Tibial artery (tissue), 4 donors: ENCODE measurements around the gene MAFF.
A peak's percentile ranks its signal among the peaks of the same experiment; 100 is the strongest.

Experiments
- DNase-seq, 2 donors: peaks; one replicate each; pipeline ENCODE4 v3.0.0-alpha.2; 2019
- H3K27ac ChIP-seq, 2 donors: fragments of 200-600 bp; sonication (generic) in 1 of 2; 1 replicate in 1 of 2; 2 replicates in 1 of 2; pipeline ENCODE4 v1.5.1; 2018 to 2019; ENCODE audit warnings: mild to moderate bottlenecking in 1 of 2
- H3K27me3 ChIP-seq, 2 donors: fragments of 200-600 bp; sonication (generic) in 1 of 2; one replicate each; pipeline versions ENCODE4 v1.5.1 to v1.6.0; 2016 to 2019
- H3K36me3 ChIP-seq, 3 donors: fragments of 200-600 bp; sonication (generic) in 2 of 3; one replicate each; pipeline ENCODE4 v1.5.1; 2016 to 2019; ENCODE audit warnings: mild to moderate bottlenecking in 2 of 3
- H3K4me1 ChIP-seq, 4 donors: fragments of 200-600 bp; sonication (generic) in 2 of 4; 1 replicate in 3 of 4; 2 replicates in 1 of 4; pipeline ENCODE4 v1.5.1; 2016 to 2019
- H3K4me3 ChIP-seq, 2 donors: fragments of 200-600 bp; sonication (generic) in 1 of 2; 1 replicate in 1 of 2; 2 replicates in 1 of 2; pipeline ENCODE4 v1.5.1; 2018 to 2019; ENCODE audit warnings: mild to moderate bottlenecking in 2 of 2
- H3K9me3 ChIP-seq, 3 donors: fragments of 200-600 bp; sonication (generic) in 1 of 3; one replicate each; pipeline ENCODE4 v1.5.1; 2016 to 2019
- intact Hi-C: fragments of 100-400 bp; cut with DNase I; formaldehyde crosslinking; loops from one replicate; pipeline ENCODE4 v1.15.0; 2023; ENCODE audit warnings: low total_unique reads
- TF ChIP-seq, protein P1 (sequence below), 2 experiments: fragments of 200-600 bp in 1 of 2; fragments of 450-650 bp in 1 of 2; IDR thresholded peaks; one replicate each; pipeline ENCODE4 v1.5.1; 2017 to 2019; ENCODE audit warnings: antibody characterized with exemption in 2 of 2, mild to moderate bottlenecking in 1 of 2, moderate library complexity in 1 of 2

The MAFF gene

DNA sequence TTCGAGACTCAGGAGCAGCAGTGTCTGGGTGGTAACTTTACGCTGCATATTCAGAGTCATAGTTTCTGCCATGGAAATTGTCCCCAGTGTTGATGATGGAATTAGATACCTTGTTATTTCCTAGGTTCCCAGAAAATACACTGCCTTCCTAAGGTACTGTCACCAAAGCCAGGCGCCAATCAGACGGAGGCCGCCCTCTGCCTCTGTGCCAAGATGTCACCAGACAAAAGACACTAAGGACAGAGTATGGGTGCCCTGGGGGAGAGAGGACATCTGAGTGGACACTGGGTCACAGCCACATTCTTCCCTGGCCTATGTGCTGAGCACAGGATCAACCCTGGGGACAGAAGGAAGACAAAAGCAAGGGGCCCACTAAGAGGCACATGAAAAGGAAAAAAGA is 31.3 kb upstream of the MAFF start:
- TF ChIP-seq, protein P1, sequence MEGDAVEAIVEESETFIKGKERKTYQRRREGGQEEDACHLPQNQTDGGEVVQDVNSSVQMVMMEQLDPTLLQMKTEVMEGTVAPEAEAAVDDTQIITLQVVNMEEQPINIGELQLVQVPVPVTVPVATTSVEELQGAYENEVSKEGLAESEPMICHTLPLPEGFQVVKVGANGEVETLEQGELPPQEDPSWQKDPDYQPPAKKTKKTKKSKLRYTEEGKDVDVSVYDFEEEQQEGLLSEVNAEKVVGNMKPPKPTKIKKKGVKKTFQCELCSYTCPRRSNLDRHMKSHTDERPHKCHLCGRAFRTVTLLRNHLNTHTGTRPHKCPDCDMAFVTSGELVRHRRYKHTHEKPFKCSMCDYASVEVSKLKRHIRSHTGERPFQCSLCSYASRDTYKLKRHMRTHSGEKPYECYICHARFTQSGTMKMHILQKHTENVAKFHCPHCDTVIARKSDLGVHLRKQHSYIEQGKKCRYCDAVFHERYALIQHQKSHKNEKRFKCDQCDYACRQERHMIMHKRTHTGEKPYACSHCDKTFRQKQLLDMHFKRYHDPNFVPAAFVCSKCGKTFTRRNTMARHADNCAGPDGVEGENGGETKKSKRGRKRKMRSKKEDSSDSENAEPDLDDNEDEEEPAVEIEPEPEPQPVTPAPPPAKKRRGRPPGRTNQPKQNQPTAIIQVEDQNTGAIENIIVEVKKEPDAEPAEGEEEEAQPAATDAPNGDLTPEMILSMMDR (IDR thresholded peaks at IDR 0.05), result no peak
- Histone ChIP-seq H3K4me3 (no peak overlapping the region), H3K4me1 (peaks cover 0 to 22% (median 2%) of the 10 kb centered on the region in 4 donors), H3K36me3 (peaks cover 0 to 12% (median 7%) of the 10 kb centered on the region in 3 donors), H3K27me3 (no peaks in the 10 kb centered on the region), H3K9me3 (no peaks in the 10 kb centered on the region), H3K27ac (no peak overlapping the region)
- DNase-seq, result peak in 1 of 2 donors; percentile 25
- intact Hi-C loops, result no loop called here

DNA sequence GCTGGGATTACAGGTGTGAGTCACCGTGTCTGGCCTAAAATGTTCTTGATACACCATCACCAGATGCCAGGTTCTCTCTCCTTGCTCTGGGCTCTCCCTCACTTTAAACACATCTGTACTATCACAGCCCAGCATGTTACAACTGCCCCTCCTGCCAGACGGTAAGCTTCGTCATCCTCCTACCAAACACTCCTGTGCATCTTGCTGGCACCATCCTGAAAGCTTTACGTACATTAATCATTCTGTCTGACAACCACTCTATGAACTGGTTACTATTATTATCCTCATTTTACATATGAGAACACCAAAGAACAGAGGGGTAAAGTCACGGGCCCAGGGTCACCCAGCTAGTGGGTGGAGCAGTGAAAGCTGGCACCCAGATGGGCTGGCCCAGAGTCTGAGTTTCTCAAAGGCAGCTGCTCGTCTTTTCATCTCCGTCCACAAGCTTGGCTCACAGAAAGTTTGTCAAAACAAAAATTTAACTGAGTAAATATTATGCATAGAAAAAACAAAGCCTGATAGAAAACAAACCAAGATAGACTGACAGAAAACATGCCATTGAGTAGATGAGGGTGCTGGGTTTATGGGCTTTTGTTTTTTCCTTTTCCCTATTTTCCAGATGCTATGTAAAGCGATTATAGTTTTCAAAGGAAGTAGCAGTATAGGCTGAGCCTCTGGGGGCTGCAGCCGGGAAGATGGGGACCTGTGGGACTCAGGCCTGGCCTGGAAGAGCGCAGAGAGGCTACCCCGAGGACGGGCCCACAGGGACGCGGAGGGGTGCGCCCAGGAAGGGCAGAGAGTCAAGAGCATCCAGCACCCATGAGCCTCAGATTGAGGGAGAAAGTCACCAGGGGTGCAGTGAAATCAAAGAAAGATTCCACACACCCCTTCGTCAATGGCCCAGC is 29.6 kb upstream of the MAFF start:
- no peak overlapping the region for H3K4me3 ChIP-seq
- no peaks in the 10 kb centered on the region for H3K9me3 ChIP-seq
- TF ChIP-seq, protein P1 (IDR thresholded peaks at IDR 0.05), result no peak
- intact Hi-C loops, result no loop called here
- H3K36me3 ChIP-seq, result no peaks in the 10 kb centered on the region
- H3K27ac ChIP-seq, result no peak overlapping the region
- H3K27me3 ChIP-seq, result no peaks in the 10 kb centered on the region
- DNase-seq, result peak in 1 of 2 donors; percentile 32
- peaks cover 0 to 37% (median 3%) of the 10 kb centered on the region in 4 donors for H3K4me1 ChIP-seq

DNA sequence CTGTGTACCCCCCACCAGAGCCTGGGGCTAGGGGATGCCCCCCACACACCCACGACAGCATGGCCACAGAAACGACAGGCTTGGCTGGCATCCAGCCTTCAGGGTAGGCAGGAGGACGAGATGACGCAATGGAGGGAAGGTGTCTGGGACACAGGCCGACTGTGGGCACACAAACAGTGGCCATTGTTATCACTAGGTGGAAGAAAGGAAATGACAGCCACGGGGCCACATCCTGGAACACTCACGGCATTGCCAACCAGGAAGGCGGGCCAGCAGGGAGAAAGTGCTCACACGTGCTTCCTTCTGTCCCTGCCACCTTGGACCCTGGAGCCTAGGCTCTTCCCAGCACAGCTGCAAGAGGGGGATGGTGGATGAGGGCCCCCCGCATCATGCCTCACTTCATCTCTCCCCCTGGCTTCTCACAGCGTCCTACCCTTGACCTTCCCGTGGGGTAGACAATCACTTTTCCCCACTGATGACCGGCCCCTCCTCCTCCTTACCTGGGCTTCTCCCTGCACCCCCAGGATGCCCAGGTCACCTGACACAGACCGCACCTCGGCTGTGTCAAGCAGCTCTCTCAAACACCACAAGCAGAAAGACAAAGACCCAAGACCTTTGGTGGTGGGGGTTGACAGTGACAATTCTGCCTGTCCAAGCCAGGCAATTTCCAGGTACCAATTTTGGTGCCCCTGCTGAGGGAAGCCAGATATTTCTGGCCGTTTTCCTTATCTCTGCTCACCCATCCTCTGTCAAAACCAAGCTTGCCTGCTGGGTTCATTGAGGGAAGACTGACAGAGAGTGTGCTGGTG is 28.8 kb upstream of the MAFF start:
- Histone ChIP-seq H3K4me1 (peaks cover 0 to 41% (median 7%) of the 10 kb centered on the region in 4 donors), H3K4me3 (no peak overlapping the region), H3K36me3 (no peaks in the 10 kb centered on the region), H3K27me3 (no peaks in the 10 kb centered on the region), H3K9me3 (no peaks in the 10 kb centered on the region), H3K27ac (no peak overlapping the region)
- intact Hi-C loops, result no loop called here
- TF ChIP-seq, protein P1 (IDR thresholded peaks at IDR 0.05), result no peak
- DNase-seq, result peak; percentile 66 to 70

DNA sequence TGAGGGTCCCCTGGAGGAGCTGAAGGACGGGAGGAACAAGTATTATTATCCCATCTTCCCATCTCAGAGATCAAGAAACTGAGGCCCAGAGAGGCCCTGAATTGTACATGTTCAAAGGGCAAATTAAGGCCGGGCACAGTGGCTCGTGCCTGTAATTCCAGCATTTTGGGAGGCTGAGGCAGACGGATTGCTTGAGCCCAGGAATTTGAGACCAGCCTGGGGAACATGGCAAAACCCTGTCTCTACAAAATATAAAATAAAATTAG is 28.2 kb upstream of the MAFF start:
- Histone ChIP-seq H3K4me3 (no peak overlapping the region), H3K9me3 (no peaks in the 10 kb centered on the region), H3K4me1 (peaks cover 0 to 38% (median 9%) of the 10 kb centered on the region in 4 donors), H3K27ac (no peak overlapping the region), H3K27me3 (no peaks in the 10 kb centered on the region), H3K36me3 (no peaks in the 10 kb centered on the region)
- TF ChIP-seq, protein P1 (IDR thresholded peaks at IDR 0.05), result no peak
- intact Hi-C loops, result no loop called here
- DNase-seq, result peak in 1 of 2 donors; percentile 27

DNA sequence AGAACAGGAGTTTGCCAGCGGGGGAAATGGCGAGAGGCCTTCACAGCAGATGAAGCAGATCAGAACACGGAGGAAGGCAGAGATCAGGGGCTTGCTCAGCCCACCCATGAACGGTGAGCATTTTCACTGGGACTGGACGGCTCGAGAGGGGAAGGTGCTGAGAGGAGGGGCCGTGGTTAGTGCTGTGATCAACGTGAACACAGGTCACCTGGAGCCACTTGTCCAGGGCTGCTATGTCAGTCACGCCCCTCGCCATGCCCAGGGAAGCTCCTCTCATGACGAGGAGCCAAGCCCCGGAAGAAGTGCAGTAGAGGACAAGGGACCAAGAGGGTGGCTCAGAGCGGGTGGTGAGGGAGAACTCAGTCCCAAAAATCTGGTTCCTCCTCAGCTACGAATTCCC is 27.2 kb upstream of the MAFF start:
- Histone ChIP-seq H3K36me3 (no peaks in the 10 kb centered on the region), H3K4me1 (peaks cover 0 to 34% (median 10%) of the 10 kb centered on the region in 4 donors), H3K27me3 (no peaks in the 10 kb centered on the region), H3K9me3 (no peaks in the 10 kb centered on the region), H3K4me3 (no peak overlapping the region), H3K27ac (no peak overlapping the region)
- TF ChIP-seq, protein P1 (IDR thresholded peaks at IDR 0.05), result no peak
- DNase-seq, result peak in 1 of 2 donors; percentile 58
- intact Hi-C loops, result no loop called here
